ENCODE data around the gene SH3RF1.

Gene SH3RF1

DNA sequence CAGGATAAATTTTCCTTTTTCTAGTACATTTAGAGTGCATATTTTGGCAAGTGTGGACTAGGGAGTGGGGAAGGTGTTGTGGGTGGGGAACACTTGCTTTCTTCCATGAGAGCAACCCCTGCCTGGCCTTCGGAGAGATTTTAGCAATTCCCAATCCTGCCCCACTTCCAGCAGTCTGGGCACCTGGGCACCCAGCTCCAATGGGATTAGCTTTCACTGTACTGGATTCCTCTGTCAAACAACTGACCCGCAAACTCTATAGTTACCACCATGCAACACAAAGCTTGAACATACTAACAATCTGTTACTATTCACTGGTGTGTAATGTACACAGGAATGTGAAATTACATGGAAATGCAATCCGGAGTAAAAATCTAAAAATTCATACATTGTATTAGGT lies 50.3 kb downstream of the SH3RF1 start:
- no peak overlapping the region for H3K4me3 ChIP-seq (replicated peaks; ENCODE audit: low read depth, low read length)
- DNase-seq (ENCODE audit: low read depth): no peak
- no peak for TF ChIP-seq CTCF (IDR thresholded peaks at IDR 0.05; ENCODE audit: low read length, missing control alignments)

GRCh38 chr4:169219440-169219839 lies 51.3 kb downstream of the SH3RF1 start:
- no peak for DNase-seq (ENCODE audit: low read depth)
- no peak overlapping the region for H3K4me3 ChIP-seq (replicated peaks; ENCODE audit: low read depth, low read length)
- TF ChIP-seq CTCF (IDR thresholded peaks at IDR 0.05; ENCODE audit: low read length, missing control alignments): no peak

DNA sequence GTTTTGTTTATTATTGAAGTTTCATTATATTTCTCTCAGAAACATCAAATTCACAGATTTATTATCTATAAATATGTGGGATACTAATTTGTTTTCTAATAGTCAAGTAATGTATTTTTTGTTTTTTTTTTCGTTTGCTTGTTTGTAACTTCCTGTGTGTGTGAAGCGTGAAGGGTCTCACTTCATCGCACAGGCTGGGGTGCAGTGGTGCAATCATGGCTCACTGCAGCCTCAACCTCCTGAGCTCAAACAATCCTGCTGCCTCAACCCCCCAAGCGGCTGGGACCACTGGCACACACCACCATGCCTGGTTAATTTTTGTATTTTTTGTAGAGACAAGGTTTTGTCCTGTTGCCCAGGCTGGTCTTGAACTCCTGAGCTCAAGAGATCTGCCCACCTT lies 55.1 kb downstream of the SH3RF1 start:
- DNase-seq (ENCODE audit: low read depth): no peak
- no peak for TF ChIP-seq CTCF (IDR thresholded peaks at IDR 0.05; ENCODE audit: low read length, missing control alignments)
- no peak overlapping the region for H3K4me3 ChIP-seq (replicated peaks; ENCODE audit: low read depth, low read length)

GRCh38 chr4:169212981-169213380 lies 57.8 kb downstream of the SH3RF1 start:
- no peak for TF ChIP-seq CTCF (IDR thresholded peaks at IDR 0.05; ENCODE audit: low read length, missing control alignments)
- no peak for DNase-seq (ENCODE audit: low read depth)
- H3K4me3 ChIP-seq (replicated peaks; ENCODE audit: low read depth, low read length): no peak overlapping the region

- DNase-seq (ENCODE audit: low read depth): no peak
- H3K4me3 ChIP-seq (replicated peaks; ENCODE audit: low read depth, low read length): no peak overlapping the region
Observed at GRCh38 chr4:169210504-169211118, 60.1 kb downstream of the SH3RF1 start.

DNA sequence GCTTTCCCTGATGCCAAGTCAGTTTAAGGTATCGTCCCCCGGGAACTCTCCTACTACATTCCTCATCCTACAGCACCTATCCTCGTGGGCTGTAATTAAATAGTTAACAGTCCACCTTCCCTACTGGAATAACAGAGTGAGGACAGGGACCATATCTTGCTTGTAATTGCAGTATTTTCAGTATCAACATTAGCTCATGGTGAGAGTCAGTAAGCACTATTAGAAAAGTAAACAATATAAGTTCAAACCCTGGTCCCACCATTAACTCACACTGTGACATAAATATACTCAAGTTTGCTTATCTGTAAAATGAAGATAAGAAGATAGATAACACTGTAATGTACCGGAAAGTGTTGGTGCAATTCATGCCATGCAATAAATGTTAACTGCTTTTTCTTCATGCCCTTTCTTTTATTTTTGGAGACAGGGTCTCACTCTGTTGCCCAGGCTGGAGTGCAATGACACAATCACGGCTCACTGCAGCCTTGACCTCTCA lies 61.3 kb downstream of the SH3RF1 start:
- no peak for TF ChIP-seq CTCF (IDR thresholded peaks at IDR 0.05; ENCODE audit: low read length, missing control alignments)
- no peak overlapping the region for H3K4me3 ChIP-seq (replicated peaks; ENCODE audit: low read depth, low read length)
- DNase-seq (ENCODE audit: low read depth): no peak

More at GRCh38 chr4:169210504-169211118, 60.1 kb downstream of the SH3RF1 start:
- no peak for TF ChIP-seq CTCF (IDR thresholded peaks at IDR 0.05; ENCODE audit: low read length, missing control alignments)

- DNase-seq (ENCODE audit: low read depth): no peak
Observed at GRCh38 chr4:169208516-169208915, 62.2 kb downstream of the SH3RF1 start.

More at GRCh38 chr4:169208516-169208915, 62.2 kb downstream of the SH3RF1 start:
- H3K4me3 ChIP-seq (replicated peaks; ENCODE audit: low read depth, low read length): no peak overlapping the region
- no peak for TF ChIP-seq CTCF (IDR thresholded peaks at IDR 0.05; ENCODE audit: low read length, missing control alignments)

Measured in fibroblast of pulmonary artery (primary cell).